ENCODE data around the gene TAF11L7.
"Not testable (repeated sequence)": the region's sequence is repeated elsewhere in the genome, so short reads cannot be mapped to it uniquely, and the experiment has no call there.

TAF11L7 gene

GRCh38 chr5:17585658-17586057, at the start of gene TAF11L7:
Gene TAF11L7, minus strand, starts transcription at chr5:17585758.
- not testable (repeated sequence) for H2AFZ ChIP-seq (ENCODE audit: low read length, unreplicated experiment); H3K4me1 ChIP-seq (ENCODE audit: control insufficient read depth, insufficient read depth, low read length, unreplicated experiment); H3K27ac ChIP-seq (ENCODE audit: low read depth, low read length); H3K27me3 ChIP-seq (ENCODE audit: insufficient read depth, low read length); H3K79me2 ChIP-seq (ENCODE audit: control insufficient read depth, insufficient read depth, low read length, unreplicated experiment); H3K36me3 ChIP-seq (ENCODE audit: insufficient read depth, low read length); H3K4me3 ChIP-seq (ENCODE audit: low read depth, low read length)

GRCh38 chr5:17634160-17634559, 48.6 kb upstream of the TAF11L7 start, which contains the start of gene TAF11L14:
Gene TAF11L14, plus strand, starts transcription at chr5:17634460.
- Histone ChIP-seq H3K36me3 (ENCODE audit: insufficient read depth, low read length) (no peaks in the 10 kb centered on the region), H3K4me3 (ENCODE audit: low read depth, low read length) (no peak within 1 kb of the TSS), H3K4me1 (ENCODE audit: control insufficient read depth, insufficient read depth, low read length, unreplicated experiment) (no peaks in the 10 kb centered on the region), H3K27ac (ENCODE audit: low read depth, low read length) (no peak within 1 kb of the TSS), H2AFZ (ENCODE audit: low read length, unreplicated experiment) (no peak within 1 kb of the TSS), H3K27me3 (ENCODE audit: insufficient read depth, low read length) (no peaks in the 10 kb centered on the region), H3K79me2 (ENCODE audit: control insufficient read depth, insufficient read depth, low read length, unreplicated experiment) (no peaks in the 10 kb centered on the region)

DNA sequence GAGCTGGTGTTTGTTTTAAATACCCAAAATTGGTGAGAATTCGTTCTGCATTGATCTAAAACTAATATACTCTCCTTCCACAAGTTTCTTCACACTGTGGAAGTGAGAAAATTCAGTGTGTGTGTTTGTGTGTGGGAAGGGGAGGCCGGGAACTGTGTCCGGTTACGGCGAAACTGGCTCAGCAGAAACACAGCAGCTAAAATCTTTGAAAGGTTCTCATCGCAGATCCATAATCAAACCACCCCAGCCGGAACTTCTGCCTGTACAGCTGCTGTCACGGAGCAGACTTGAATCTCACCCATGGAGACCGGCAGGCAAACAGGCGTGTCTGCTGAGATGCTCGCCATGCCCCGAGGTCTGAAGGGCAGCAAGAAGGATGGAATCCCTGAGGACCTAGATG, 46.2 kb upstream of the TAF11L7 start, which contains the start of gene TAF11L13:
Gene TAF11L13, plus strand, starts transcription at position 301 of the 400 bp plus-strand sequence.
- H3K27me3 ChIP-seq (ENCODE audit: insufficient read depth, low read length), result not testable (repeated sequence)

DNA sequence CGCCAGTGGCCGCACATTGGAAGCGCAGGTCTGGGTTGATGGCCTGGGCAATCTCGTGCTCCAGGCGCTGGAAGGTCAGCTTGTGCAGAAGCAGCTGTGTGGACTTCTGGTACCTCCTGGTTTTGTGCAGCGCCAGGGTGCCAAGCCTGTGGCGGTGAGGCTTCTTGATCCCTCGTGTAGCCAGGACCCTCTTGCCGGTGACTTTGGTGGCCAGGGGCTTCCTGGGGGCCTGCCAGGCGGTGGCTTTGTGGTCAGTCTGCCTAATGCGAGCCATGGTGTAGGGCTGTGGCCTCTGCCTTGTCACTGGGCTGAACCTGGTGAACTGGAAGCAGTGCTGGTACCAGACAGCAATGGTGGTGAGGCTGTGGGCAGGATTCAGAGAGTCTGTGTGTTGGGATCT, 40.1 kb upstream of the TAF11L7 start:
- H3K36me3 ChIP-seq (ENCODE audit: insufficient read depth, low read length), result no peaks in the 10 kb centered on the region
- H3K27ac ChIP-seq (ENCODE audit: low read depth, low read length), result no peak overlapping the region
- H2AFZ ChIP-seq (ENCODE audit: low read length, unreplicated experiment), result no peak overlapping the region
- no peaks in the 10 kb centered on the region for H3K27me3 ChIP-seq (ENCODE audit: insufficient read depth, low read length)
- no peaks in the 10 kb centered on the region for H3K4me1 ChIP-seq (ENCODE audit: control insufficient read depth, insufficient read depth, low read length, unreplicated experiment)
- no peaks in the 10 kb centered on the region for H3K79me2 ChIP-seq (ENCODE audit: control insufficient read depth, insufficient read depth, low read length, unreplicated experiment)
- H3K4me3 ChIP-seq (ENCODE audit: low read depth, low read length), result no peak overlapping the region

More for the DNA sequence above, 46.2 kb upstream of the TAF11L7 start, which contains the start of gene TAF11L13:
- H3K27ac ChIP-seq (ENCODE audit: low read depth, low read length); H2AFZ ChIP-seq (ENCODE audit: low read length, unreplicated experiment); H3K4me3 ChIP-seq (ENCODE audit: low read depth, low read length); H3K4me1 ChIP-seq (ENCODE audit: control insufficient read depth, insufficient read depth, low read length, unreplicated experiment); H3K79me2 ChIP-seq (ENCODE audit: control insufficient read depth, insufficient read depth, low read length, unreplicated experiment); H3K36me3 ChIP-seq (ENCODE audit: insufficient read depth, low read length): not testable (repeated sequence)

GRCh38 chr5:17620627-17621026, 35.1 kb upstream of the TAF11L7 start:
- no peaks in the 10 kb centered on the region for H3K36me3 ChIP-seq (ENCODE audit: insufficient read depth, low read length)
- H3K79me2 ChIP-seq (ENCODE audit: control insufficient read depth, insufficient read depth, low read length, unreplicated experiment), result no peaks in the 10 kb centered on the region
- H3K4me3 ChIP-seq (ENCODE audit: low read depth, low read length), result no peak overlapping the region
- H2AFZ ChIP-seq (ENCODE audit: low read length, unreplicated experiment), result no peak overlapping the region
- no peak overlapping the region for H3K27ac ChIP-seq (ENCODE audit: low read depth, low read length)
- no peaks in the 10 kb centered on the region for H3K27me3 ChIP-seq (ENCODE audit: insufficient read depth, low read length)
- no peaks in the 10 kb centered on the region for H3K4me1 ChIP-seq (ENCODE audit: control insufficient read depth, insufficient read depth, low read length, unreplicated experiment)

- Histone ChIP-seq H3K36me3 (ENCODE audit: insufficient read depth, low read length) (no peaks in the 10 kb centered on the region), H3K4me3 (ENCODE audit: low read depth, low read length) (no peak overlapping the region), H3K27ac (ENCODE audit: low read depth, low read length) (no peak overlapping the region), H2AFZ (ENCODE audit: low read length, unreplicated experiment) (no peak overlapping the region), H3K79me2 (ENCODE audit: control insufficient read depth, insufficient read depth, low read length, unreplicated experiment) (no peaks in the 10 kb centered on the region), H3K4me1 (ENCODE audit: control insufficient read depth, insufficient read depth, low read length, unreplicated experiment) (no peaks in the 10 kb centered on the region), H3K27me3 (ENCODE audit: insufficient read depth, low read length) (no peaks in the 10 kb centered on the region)
Measured at GRCh38 chr5:17619354-17619753, 33.8 kb upstream of the TAF11L7 start.

DNA sequence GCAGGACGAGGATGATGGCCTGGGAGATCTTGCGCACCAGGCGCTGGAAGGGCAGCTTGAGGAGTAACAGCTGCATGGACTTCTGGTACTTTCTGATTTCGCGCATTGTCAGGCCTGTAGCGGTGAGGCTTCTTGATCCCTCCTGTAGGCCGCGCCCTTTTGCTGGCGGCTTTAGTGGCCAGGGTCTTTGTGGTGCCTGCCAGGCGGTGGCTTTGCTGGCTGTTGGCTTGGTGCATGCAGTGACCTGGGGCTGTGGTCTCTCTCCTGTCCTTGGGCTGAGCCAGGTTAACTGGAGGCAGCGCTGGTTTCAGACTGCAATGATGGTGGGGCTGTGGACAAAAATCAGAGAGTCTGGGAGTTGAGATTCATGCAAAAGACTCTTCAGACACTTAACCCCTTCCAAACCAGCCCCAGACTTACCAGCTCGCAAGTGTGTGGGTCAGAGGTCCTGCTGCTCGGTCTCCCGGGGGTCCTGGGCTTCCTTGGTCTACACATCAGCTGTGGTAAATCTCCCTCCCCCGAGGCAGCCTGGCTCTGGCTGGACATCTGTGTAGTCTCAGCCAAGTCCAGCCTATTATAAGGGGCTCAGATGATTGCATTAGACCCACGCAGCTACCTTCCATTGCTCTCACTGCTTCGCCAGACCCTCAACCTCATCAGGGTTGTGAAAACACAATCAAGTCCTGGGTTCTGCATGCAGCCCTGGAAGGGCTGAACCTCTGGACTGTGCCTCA, 29.5 kb upstream of the TAF11L7 start:
- no peaks in the 10 kb centered on the region for H3K79me2 ChIP-seq (ENCODE audit: control insufficient read depth, insufficient read depth, low read length, unreplicated experiment)

DNA sequence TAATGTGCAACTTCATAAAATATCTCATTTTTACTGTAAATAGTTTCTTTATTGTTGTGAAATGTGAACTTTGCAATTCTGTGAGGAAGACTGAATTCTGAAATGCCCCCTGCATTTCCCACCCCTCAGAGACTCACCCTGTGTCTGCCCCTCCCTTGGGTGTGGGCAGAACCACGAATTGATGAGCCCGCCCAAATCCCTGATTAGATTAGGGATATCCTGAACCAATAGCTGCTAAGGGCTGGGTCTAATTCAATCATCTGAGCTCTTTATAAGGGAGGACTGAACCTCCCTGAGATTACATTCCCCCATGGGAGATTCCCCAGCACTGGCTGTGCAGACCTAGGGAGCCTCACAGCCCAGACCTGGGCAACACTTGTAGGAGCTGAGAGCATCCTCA, 24.5 kb upstream of the TAF11L7 start, which contains the start of gene TAF11L12:
Gene TAF11L12, plus strand, starts transcription at position 301 of the 400 bp plus-strand sequence.
- H3K79me2 ChIP-seq (ENCODE audit: control insufficient read depth, insufficient read depth, low read length, unreplicated experiment); H3K4me1 ChIP-seq (ENCODE audit: control insufficient read depth, insufficient read depth, low read length, unreplicated experiment); H3K27me3 ChIP-seq (ENCODE audit: insufficient read depth, low read length); H2AFZ ChIP-seq (ENCODE audit: low read length, unreplicated experiment); H3K27ac ChIP-seq (ENCODE audit: low read depth, low read length); H3K36me3 ChIP-seq (ENCODE audit: insufficient read depth, low read length); H3K4me3 ChIP-seq (ENCODE audit: low read depth, low read length): not testable (repeated sequence)

More for the DNA sequence above, 29.5 kb upstream of the TAF11L7 start:
- Histone ChIP-seq H3K27me3 (ENCODE audit: insufficient read depth, low read length) (no peaks in the 10 kb centered on the region), H2AFZ (ENCODE audit: low read length, unreplicated experiment) (no peak overlapping the region), H3K36me3 (ENCODE audit: insufficient read depth, low read length) (no peaks in the 10 kb centered on the region), H3K4me1 (ENCODE audit: control insufficient read depth, insufficient read depth, low read length, unreplicated experiment) (no peaks in the 10 kb centered on the region), H3K27ac (ENCODE audit: low read depth, low read length) (no peak overlapping the region), H3K4me3 (ENCODE audit: low read depth, low read length) (no peak overlapping the region)

- H3K4me1 ChIP-seq (ENCODE audit: control insufficient read depth, insufficient read depth, low read length, unreplicated experiment); H2AFZ ChIP-seq (ENCODE audit: low read length, unreplicated experiment); H3K4me3 ChIP-seq (ENCODE audit: low read depth, low read length): not testable (repeated sequence)
Measured at GRCh38 chr5:17607461-17607860, 21.9 kb upstream of the TAF11L7 start.

GRCh38 chr5:17604951-17605350, 19.4 kb upstream of the TAF11L7 start:
- no peaks in the 10 kb centered on the region for H3K79me2 ChIP-seq (ENCODE audit: control insufficient read depth, insufficient read depth, low read length, unreplicated experiment)
- H3K4me1 ChIP-seq (ENCODE audit: control insufficient read depth, insufficient read depth, low read length, unreplicated experiment), result no peaks in the 10 kb centered on the region
- no peaks in the 10 kb centered on the region for H3K36me3 ChIP-seq (ENCODE audit: insufficient read depth, low read length)
- no peak overlapping the region for H3K27ac ChIP-seq (ENCODE audit: low read depth, low read length)
- H3K4me3 ChIP-seq (ENCODE audit: low read depth, low read length), result no peak overlapping the region
- no peak overlapping the region for H2AFZ ChIP-seq (ENCODE audit: low read length, unreplicated experiment)
- no peaks in the 10 kb centered on the region for H3K27me3 ChIP-seq (ENCODE audit: insufficient read depth, low read length)

More at GRCh38 chr5:17607461-17607860, 21.9 kb upstream of the TAF11L7 start:
- H3K27ac ChIP-seq (ENCODE audit: low read depth, low read length); H3K79me2 ChIP-seq (ENCODE audit: control insufficient read depth, insufficient read depth, low read length, unreplicated experiment); H3K27me3 ChIP-seq (ENCODE audit: insufficient read depth, low read length); H3K36me3 ChIP-seq (ENCODE audit: insufficient read depth, low read length): not testable (repeated sequence)

DNA sequence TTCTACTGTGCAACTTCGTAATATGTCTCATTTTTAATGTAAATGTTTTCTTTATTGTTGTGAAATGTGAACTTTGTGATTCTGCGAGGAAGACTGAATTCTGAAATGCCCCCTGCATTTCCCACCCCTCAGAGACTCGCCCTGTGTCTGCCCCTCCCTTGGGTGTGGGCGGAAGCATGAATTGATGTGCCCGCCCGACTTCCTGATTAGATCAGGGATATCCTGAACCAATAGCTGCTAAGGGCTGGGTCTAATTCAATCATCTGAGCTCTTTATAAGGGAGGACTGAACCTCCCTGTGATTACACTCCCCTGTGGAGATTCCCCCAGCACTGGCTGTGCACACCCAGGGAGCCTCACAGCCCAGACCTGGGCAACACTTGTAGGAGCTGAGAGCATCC, 18.3 kb upstream of the TAF11L7 start, which contains the start of gene TAF11L11:
Gene TAF11L11, plus strand, starts transcription at position 304 of the 400 bp plus-strand sequence.
- H3K27ac ChIP-seq (ENCODE audit: low read depth, low read length); H3K27me3 ChIP-seq (ENCODE audit: insufficient read depth, low read length); H3K36me3 ChIP-seq (ENCODE audit: insufficient read depth, low read length); H3K4me1 ChIP-seq (ENCODE audit: control insufficient read depth, insufficient read depth, low read length, unreplicated experiment); H3K4me3 ChIP-seq (ENCODE audit: low read depth, low read length); H2AFZ ChIP-seq (ENCODE audit: low read length, unreplicated experiment); H3K79me2 ChIP-seq (ENCODE audit: control insufficient read depth, insufficient read depth, low read length, unreplicated experiment): not testable (repeated sequence)
